HG03378 (cell line): ENCODE data around the gene ST8SIA1.
"Not testable (repeated sequence)": the region's sequence is repeated elsewhere in the genome, so short reads cannot be mapped to it uniquely, and the experiment has no call there.

Source experiments
- ATAC-seq: cut with Tn5 transposase; IDR thresholded peaks from one replicate; pipeline ENCODE4 v1.9.1; 2021; ENCODE audit warnings: mild to moderate bottlenecking, moderate library complexity; ENCODE audit not compliant: unreplicated experiment

The ST8SIA1 gene, protein sequence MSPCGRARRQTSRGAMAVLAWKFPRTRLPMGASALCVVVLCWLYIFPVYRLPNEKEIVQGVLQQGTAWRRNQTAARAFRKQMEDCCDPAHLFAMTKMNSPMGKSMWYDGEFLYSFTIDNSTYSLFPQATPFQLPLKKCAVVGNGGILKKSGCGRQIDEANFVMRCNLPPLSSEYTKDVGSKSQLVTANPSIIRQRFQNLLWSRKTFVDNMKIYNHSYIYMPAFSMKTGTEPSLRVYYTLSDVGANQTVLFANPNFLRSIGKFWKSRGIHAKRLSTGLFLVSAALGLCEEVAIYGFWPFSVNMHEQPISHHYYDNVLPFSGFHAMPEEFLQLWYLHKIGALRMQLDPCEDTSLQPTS

DNA sequence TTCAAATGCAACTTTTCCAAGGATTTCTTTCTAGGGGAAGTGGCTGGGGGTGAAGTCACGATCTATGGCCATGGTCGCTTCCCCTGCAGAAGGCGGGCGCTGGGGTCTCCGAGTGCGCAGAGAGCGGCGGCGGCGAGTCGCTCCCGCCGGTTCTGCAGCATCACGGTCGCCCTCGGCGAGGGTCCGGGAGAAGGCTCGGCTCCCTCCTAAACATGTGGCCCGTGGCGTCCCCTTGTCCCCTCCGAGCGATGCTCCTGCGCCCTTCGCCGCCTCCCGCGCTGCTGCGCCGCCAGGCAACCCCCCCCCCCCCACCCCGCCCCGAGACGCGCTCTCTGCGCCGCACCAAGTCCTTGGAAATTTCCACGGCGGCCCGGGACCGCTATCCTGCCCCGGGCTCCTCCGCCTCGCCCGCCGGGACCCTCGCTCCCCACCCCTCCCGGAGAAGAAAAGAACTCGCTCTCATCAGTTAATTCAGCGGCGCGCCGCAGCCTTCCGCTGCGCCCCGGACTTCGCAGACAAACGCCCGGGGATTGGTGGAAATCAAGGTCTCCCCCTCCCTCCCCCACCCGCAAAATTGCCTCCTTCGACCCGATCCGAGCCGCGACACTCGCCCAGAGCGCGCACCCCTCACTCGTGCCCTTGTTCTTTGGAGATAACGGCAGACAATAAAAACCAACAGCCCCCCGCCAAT is at the start of gene ST8SIA1:
Gene ST8SIA1 (minus strand): TSS at position 298 of the 691 bp plus-strand sequence. CDS start 475 bp downstream, outside the sequence.
- no peak for ATAC-seq

DNA sequence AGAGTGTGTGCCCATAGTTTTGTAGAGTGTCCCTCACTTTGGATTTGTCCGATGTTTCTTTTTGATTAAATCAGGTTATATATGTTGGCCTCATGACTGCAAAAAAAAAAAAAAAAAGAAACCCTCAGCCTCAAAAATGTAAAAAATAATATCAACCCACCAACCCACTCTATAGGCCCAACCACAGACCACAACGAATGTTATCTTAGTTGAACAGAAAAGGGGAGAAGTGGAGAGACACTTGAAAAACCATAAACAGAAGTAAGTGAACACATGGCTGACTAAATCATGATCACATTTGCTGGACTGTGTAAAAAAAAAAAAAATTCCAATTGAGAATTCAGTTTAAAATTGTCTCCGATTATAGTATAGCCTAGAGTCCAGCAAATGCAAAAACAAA is 45.5 kb upstream of the ST8SIA1 start:
- ATAC-seq: no peak

DNA sequence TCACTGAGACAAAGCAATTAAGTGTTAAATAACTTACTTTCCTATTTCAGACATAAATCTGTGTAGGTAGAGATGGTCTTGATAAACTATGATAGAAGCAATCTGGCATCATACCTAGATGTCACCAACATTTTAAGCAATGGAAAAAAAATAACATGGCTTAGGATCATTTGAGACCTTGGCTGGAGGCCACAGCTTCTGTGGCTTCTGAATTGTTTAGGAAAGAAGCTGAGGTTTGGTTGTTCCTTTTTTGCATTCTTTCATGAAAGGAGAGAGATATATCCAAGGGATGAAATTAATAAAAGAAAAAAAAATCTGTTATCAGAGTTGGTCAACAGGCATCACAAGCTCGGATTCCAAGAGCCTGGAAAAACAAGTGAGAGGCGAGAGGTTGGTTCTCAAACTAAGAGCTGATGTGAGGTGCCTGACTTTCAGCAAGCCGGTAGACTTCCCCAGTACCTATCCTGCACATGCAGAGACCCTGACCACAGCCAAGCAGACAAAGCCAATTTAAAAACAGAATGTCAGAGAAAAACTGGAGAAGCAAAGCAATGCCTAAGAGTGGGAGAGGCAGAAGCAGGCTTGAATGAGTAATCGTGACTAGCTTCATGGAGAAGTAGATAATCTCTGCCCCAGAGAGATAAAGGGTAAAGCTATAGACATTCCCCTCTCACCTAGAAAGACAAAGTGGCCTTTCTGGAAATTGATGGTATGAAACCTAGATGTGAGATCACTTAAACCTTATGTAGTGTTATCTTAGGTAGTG is 43.4 kb upstream of the ST8SIA1 start:
- no peak for ATAC-seq

- not testable (repeated sequence) for ATAC-seq
Observed at GRCh38 chr12:22376596-22377150, 42.2 kb upstream of the ST8SIA1 start.

- peak; percentile 63 for ATAC-seq
Observed at GRCh38 chr12:22374508-22374907, 40.0 kb upstream of the ST8SIA1 start.

- no peak for ATAC-seq
Observed at GRCh38 chr12:22372277-22372837, 37.9 kb upstream of the ST8SIA1 start.

GRCh38 chr12:22366181-22366580 is 31.7 kb upstream of the ST8SIA1 start:
- ATAC-seq: no peak

GRCh38 chr12:22361785-22362184 is 27.3 kb upstream of the ST8SIA1 start:
- ATAC-seq: no peak

- ATAC-seq: no peak
Observed at GRCh38 chr12:22360774-22361173, 26.3 kb upstream of the ST8SIA1 start.

DNA sequence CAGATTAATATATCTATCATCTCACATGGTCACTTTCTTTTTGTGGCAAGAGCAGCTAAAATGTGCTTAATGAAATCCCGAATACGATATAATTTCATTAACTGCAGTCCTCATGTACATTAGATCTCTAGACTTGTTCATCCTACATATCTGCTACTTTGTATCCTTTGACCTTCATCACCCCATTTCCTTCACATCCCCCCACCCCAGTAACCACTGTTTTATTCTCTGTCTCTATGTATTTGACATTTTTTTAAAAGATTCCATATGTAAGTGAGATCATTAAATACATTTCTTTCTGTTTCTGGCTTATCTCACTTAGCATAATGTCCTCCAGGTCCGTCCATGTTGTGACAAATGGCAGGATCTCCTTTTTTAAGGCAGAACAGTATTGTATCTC is 23.0 kb upstream of the ST8SIA1 start:
- ATAC-seq: no peak

DNA sequence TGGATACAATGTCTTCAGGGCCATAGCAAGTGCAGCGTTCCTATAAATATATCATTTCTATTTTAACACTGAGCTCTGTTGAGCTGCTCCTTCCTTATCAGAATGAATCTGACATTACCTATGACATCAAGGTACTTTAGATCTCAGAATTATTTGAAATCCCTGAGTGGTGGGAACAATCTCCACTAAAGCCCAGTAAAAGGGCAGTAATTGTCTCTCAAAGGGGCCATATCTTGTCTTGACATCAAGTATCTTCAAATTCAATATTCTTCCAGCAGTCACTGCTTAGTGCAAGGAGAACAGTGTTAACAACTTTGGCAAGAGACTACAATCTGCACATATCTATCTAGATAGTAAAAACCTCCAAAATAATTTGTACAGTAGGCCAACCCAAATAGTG is 21.7 kb upstream of the ST8SIA1 start:
- no peak for ATAC-seq

- ATAC-seq: no peak
Observed at GRCh38 chr12:22355011-22355580, 20.6 kb upstream of the ST8SIA1 start.

- no peak for ATAC-seq
Observed at GRCh38 chr12:22353615-22354325, 19.3 kb upstream of the ST8SIA1 start.

GRCh38 chr12:22350886-22351285 is 16.4 kb upstream of the ST8SIA1 start:
- no peak for ATAC-seq

DNA sequence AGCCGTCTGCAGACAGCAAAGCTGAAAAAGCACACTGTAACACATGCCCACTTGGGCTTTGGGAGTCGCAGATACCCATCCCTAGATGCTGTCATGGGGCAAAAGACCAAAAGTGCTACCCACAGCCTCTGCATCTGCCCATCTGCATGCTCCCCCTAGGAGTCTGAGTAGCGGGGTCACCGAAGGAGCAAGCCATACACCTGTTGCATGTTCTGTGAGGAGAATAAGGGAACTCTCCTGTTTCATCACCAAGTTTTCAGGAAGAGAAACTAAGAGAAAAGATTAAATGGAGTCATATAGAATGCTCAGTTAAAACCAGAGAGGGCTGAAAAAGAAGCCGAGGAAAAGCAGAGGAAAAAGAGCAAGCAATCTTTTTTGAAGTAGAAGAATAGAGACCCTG is 13.7 kb upstream of the ST8SIA1 start:
- no peak for ATAC-seq

- ATAC-seq: no peak
Observed at GRCh38 chr12:22340143-22340542, 5.6 kb upstream of the ST8SIA1 start.

DNA sequence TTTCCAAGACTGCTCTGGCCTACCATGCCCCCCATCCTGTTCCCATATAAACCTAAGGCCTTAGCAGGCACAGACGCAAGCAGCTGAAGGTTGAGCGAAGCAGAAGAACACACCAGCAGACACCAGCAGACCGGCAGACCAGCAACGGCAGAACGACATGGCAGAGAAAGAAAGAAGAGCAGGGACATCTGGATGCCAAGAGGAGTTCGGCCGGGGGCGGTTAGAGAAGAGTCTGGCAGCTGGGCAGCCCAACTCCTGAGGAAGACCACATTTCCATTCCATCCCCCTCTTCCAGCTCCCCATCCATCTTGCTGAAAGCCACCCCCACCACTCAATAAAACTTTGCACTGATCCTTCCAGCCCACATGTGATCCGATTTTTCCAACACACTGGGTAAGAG is 5.2 kb upstream of the ST8SIA1 start:
- ATAC-seq: no peak

DNA sequence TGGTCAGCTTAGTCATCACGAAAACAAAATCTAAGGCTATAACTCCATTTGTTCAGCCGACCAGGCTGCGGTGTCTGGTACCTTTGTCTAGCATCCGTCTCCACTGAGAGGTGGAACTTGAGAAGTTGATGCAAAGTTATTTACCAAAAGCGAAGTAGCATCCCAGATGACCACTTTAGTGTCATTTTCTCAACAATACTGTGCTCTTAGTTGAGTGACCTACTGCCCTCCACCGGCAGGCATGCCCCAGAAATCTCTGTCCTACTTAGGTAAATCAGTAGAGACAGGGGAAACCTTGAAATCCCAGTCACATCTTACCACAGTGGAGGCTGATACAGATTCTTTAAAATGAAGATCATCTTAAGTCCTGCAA is 1.3 kb upstream of the ST8SIA1 start:
- ATAC-seq: peak; percentile 35

DNA sequence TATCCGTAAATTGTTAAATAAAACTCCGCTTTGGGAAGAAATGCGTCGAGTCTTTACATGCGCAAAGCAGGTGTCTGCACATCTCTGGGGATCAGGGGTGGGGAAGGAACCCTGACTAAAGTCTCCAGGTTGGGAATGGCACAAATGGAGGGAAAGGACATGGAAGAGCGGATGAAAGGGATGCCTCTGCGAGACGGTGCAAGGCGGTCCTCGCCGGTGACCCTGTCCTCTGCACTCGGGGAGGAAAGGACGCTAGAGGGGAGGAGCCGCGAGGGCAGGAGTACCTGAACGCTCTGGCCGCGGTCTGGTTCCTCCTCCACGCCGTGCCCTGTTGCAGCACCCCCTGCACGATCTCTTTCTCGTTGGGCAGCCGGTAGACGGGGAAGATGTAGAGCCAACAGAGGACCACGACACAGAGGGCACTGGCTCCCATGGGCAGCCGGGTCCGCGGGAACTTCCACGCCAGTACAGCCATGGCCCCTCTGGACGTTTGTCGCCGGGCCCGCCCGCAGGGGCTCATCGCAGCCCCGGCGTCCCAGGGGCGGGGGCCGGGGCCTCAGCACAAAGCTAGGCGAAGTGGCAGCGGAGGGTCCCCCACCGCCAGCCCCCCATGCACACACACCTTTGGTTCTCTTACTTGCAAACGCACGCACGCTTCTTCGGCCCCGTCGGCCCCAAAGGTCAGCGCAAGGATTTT is 646 bp downstream of the ST8SIA1 start:
- ATAC-seq: no peak
